Measurements from ENCODE around the gene HDAC4.

Gene HDAC4

DNA sequence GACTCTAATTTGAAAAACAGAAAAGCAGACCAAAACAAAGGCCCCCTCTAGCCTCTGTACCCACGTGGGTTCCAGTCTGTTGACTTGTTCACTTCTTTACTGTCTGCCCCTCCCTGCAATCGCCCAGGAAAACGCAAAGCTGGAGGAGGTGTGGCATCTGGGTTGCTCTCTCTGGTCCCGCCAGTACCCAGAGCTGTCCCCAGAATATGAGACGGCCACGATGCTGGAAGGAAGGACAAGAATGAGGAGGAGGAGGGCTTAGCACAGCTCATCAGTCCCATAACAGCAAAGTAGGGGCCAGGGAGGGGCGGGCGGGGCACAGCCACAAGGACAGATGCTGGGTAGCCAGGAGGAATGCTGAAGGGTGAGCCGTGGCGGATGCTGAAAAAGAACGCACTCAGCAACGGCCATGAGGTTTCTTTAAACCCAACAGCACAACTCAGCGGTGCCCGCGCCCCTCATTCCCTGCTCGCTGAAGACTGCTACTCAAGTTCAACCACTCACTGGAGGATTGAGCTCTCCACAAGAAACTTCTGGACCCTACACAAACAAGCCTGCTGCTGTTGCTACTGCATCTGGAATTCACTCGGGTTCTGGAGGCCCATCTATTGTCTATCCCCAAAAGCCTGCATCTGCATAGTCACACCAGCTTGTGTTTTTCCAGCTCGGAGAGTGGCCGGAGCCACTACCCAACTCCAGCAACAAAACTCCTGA, 187.7 kb downstream of the HDAC4 start:
- DNase-seq: no peak
- H3K4me1 ChIP-seq (ENCODE audit: control insufficient read depth, insufficient read depth, low read length, poor library complexity, severe bottlenecking): peaks cover 10% of the 10 kb centered on the region
- H3K4me3 ChIP-seq (ENCODE audit: insufficient read depth, low read depth, low read length, poor library complexity, severe bottlenecking): no peak overlapping the region
- H3K9me3 ChIP-seq (ENCODE audit: control insufficient read depth, low read length): no peaks in the 10 kb centered on the region
- no peak overlapping the region for H3K27ac ChIP-seq (ENCODE audit: insufficient read depth, low read length, poor library complexity, severe bottlenecking)
- H3K27me3 ChIP-seq (replicated peaks; ENCODE audit: control insufficient read depth, insufficient read depth, low read length, poor library complexity, severe bottlenecking): no peaks in the 10 kb centered on the region
- peaks cover 6% of the 10 kb centered on the region for H3K36me3 ChIP-seq (ENCODE audit: control insufficient read depth, insufficient read depth, low read length)

DNA sequence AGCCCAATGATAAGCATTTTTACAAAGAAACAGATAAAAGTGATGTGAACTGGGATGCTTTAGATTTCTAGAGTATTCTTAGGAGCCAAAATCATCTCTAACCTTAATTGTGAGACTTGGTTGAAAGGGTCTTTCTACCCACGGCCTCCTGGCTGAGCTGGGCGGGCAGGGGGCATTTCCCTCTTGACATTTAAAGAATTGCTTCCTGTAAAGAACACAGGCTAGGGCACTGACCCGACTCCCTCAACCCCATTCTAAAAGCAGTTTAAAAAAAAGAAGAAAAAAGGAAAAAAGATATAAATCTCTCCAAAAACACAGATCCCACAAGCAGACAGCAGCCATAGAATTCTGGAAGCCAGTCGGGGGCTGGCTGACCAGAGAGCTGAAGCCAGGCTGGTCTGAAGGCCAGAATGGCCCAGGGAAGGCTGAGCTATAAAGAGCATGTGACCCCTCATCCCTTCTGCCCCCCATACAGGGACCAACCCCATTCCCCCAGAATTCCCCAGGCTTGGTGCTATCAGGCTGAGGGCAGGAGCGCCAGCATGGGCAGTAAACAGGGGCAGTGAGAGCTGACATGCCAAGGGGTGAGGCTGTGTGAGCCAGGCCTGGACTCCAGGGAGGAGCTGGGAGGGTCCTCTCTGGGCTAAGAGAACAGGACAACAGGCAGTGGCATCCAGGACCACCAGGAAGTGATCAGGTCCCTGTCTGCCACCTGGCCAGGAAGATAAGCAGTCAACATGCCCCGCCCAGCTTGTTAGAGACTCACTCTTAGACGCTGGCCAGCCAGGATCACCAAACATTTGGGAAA, 188.5 kb downstream of the HDAC4 start:
- no peak for DNase-seq
- Histone ChIP-seq H3K27me3 (replicated peaks; ENCODE audit: control insufficient read depth, insufficient read depth, low read length, poor library complexity, severe bottlenecking) (no peaks in the 10 kb centered on the region), H3K36me3 (ENCODE audit: control insufficient read depth, insufficient read depth, low read length) (peaks cover 6% of the 10 kb centered on the region), H3K9me3 (ENCODE audit: control insufficient read depth, low read length) (no peaks in the 10 kb centered on the region), H3K27ac (ENCODE audit: insufficient read depth, low read length, poor library complexity, severe bottlenecking) (no peak overlapping the region), H3K4me1 (ENCODE audit: control insufficient read depth, insufficient read depth, low read length, poor library complexity, severe bottlenecking) (peaks cover 8% of the 10 kb centered on the region), H3K4me3 (ENCODE audit: insufficient read depth, low read depth, low read length, poor library complexity, severe bottlenecking) (no peak overlapping the region)

DNA sequence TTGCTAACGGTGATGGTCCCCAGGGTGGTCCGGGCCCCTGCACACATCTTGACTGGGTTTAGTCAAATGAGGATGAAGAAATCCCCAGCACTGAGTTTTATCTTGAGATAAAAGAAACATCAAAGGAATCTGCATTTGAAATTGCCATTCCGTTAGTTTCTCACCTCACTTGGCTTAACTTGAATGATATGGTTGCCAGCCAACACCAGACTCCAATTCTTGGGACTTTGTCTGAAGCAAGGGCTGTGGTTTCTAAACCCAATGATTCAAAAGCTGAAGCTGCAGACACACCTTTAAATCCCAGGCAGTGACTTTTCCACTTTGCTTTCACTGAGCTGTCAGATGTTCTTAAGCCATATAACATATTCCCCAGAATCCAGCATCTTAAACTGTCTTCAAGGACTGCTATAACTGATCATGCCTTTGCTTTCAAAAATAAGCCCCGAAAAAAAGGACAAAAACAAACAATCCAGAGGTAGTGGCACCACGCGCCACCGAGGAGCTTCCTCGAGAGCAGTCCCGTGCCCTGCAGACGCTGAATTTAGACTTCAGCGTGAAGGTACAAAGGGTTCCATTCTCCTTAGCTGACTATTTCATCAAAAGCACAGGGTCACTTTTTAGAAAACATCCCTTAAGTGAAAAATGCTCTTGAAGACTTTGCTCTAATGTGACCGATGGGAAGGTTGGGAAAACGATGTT, 189.3 kb downstream of the HDAC4 start:
- H3K9me3 ChIP-seq (ENCODE audit: control insufficient read depth, low read length): no peaks in the 10 kb centered on the region
- H3K4me1 ChIP-seq (ENCODE audit: control insufficient read depth, insufficient read depth, low read length, poor library complexity, severe bottlenecking): peaks cover 1% of the 10 kb centered on the region
- H3K27ac ChIP-seq (ENCODE audit: insufficient read depth, low read length, poor library complexity, severe bottlenecking): no peak overlapping the region
- no peak overlapping the region for H3K4me3 ChIP-seq (ENCODE audit: insufficient read depth, low read depth, low read length, poor library complexity, severe bottlenecking)
- no peaks in the 10 kb centered on the region for H3K27me3 ChIP-seq (replicated peaks; ENCODE audit: control insufficient read depth, insufficient read depth, low read length, poor library complexity, severe bottlenecking)
- no peak for DNase-seq
- peaks cover 6% of the 10 kb centered on the region for H3K36me3 ChIP-seq (ENCODE audit: control insufficient read depth, insufficient read depth, low read length)

DNA sequence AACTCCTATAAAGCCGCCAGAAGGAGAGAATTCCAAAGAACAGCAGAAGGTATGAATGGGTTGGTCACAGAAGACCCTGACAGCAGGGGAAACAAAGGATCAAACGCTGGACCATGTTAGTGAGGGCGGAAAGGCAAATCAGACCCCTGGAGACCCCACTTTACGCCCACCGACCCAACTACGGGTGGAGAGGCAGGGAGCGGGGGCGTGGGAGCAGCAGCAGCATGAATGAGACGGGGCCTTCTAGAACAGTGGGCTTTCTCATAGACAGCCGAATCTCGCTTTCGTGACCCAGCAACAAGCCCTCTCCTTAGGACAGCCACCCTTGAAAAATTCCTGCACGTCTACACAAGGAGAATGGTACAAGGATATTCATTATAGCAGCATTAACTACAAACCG, 191.0 kb downstream of the HDAC4 start:
- DNase-seq: no peak
- Histone ChIP-seq H3K4me1 (ENCODE audit: control insufficient read depth, insufficient read depth, low read length, poor library complexity, severe bottlenecking) (no peaks in the 10 kb centered on the region), H3K27me3 (replicated peaks; ENCODE audit: control insufficient read depth, insufficient read depth, low read length, poor library complexity, severe bottlenecking) (no peaks in the 10 kb centered on the region), H3K4me3 (ENCODE audit: insufficient read depth, low read depth, low read length, poor library complexity, severe bottlenecking) (no peak overlapping the region), H3K27ac (ENCODE audit: insufficient read depth, low read length, poor library complexity, severe bottlenecking) (no peak overlapping the region), H3K36me3 (ENCODE audit: control insufficient read depth, insufficient read depth, low read length) (peaks cover 6% of the 10 kb centered on the region), H3K9me3 (ENCODE audit: control insufficient read depth, low read length) (no peaks in the 10 kb centered on the region)

DNA sequence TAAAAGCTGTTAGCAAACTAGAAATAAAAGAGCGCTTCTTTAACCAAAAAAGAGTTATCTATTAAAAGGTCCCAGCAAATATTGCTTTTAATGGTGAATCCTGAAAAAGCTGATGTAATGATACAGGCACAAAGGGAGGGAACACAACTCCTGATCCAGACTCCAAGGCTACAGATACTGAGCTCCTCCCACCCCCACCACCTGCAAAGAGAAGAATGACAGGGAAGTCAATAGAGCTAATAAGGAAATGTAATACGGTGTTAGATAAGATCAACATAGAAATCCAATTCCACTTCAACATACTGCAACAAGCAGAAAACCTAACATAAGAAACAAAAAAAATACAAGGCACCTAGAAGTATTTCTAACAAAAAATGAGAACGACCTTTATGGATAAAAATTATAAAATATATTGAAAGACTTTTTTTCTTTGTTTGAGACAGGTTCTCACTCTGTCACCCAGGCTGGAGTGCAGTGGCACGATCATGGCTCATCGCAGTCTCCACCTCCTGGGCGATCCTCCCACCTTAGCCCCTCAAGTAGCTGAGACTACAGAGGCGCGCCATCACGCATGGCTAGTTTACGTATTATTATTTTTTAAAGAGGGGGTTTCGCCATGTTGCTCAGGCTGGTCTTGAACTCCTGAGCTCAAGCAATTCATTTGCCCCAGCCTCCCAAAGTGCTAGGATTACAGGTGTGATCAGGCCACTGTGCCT, 192.2 kb downstream of the HDAC4 start:
- H3K27ac ChIP-seq (ENCODE audit: insufficient read depth, low read length, poor library complexity, severe bottlenecking): no peak overlapping the region
- DNase-seq: no peak
- no peaks in the 10 kb centered on the region for H3K9me3 ChIP-seq (ENCODE audit: control insufficient read depth, low read length)
- no peaks in the 10 kb centered on the region for H3K4me1 ChIP-seq (ENCODE audit: control insufficient read depth, insufficient read depth, low read length, poor library complexity, severe bottlenecking)
- H3K27me3 ChIP-seq (replicated peaks; ENCODE audit: control insufficient read depth, insufficient read depth, low read length, poor library complexity, severe bottlenecking): no peaks in the 10 kb centered on the region
- H3K36me3 ChIP-seq (ENCODE audit: control insufficient read depth, insufficient read depth, low read length): no peaks in the 10 kb centered on the region
- no peak overlapping the region for H3K4me3 ChIP-seq (ENCODE audit: insufficient read depth, low read depth, low read length, poor library complexity, severe bottlenecking)

DNA sequence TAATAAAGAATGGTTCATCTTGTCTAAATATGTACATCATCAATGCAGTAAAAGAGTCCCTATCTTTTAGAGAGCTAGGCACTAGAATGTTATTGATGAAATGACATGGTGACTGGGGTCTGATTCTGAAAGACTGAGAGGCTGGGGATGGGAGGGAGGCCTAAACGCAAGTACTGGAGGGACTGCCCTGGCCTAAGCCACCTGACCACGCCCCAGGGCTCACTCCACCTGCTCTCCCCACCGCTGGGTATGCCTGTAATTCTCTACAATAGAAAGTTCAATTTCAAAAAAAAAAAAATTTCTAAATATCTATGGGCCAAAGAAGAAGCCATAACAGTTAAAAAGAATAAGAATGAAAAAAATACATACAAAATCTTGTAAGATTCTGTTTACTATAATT, 194.0 kb downstream of the HDAC4 start:
- no peak for DNase-seq
- Histone ChIP-seq H3K9me3 (ENCODE audit: control insufficient read depth, low read length) (no peaks in the 10 kb centered on the region), H3K4me1 (ENCODE audit: control insufficient read depth, insufficient read depth, low read length, poor library complexity, severe bottlenecking) (no peaks in the 10 kb centered on the region), H3K36me3 (ENCODE audit: control insufficient read depth, insufficient read depth, low read length) (no peaks in the 10 kb centered on the region), H3K27ac (ENCODE audit: insufficient read depth, low read length, poor library complexity, severe bottlenecking) (no peak overlapping the region), H3K4me3 (ENCODE audit: insufficient read depth, low read depth, low read length, poor library complexity, severe bottlenecking) (no peak overlapping the region), H3K27me3 (replicated peaks; ENCODE audit: control insufficient read depth, insufficient read depth, low read length, poor library complexity, severe bottlenecking) (no peaks in the 10 kb centered on the region)

DNA sequence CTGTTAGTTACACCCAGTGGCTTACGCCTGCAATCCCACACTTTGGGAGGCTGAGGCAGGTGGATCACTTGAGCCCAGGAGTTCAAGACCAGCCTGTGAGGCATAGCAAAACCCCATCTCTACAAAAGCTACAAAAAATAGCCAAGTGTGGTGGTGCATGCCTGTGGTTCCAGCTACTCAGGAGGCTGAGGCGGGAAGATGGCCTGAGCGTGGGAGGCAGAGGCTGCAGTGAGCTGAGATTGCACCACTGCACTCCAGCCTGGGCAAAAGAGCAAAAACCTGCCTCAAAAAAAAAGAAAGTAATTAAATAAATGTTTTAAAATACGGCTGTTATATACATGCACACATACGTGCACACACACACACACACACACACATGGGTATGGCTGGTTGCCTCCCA, 194.8 kb downstream of the HDAC4 start:
- Histone ChIP-seq H3K4me3 (ENCODE audit: insufficient read depth, low read depth, low read length, poor library complexity, severe bottlenecking) (no peak overlapping the region), H3K9me3 (ENCODE audit: control insufficient read depth, low read length) (no peaks in the 10 kb centered on the region), H3K27me3 (replicated peaks; ENCODE audit: control insufficient read depth, insufficient read depth, low read length, poor library complexity, severe bottlenecking) (no peaks in the 10 kb centered on the region), H3K36me3 (ENCODE audit: control insufficient read depth, insufficient read depth, low read length) (no peaks in the 10 kb centered on the region), H3K4me1 (ENCODE audit: control insufficient read depth, insufficient read depth, low read length, poor library complexity, severe bottlenecking) (no peaks in the 10 kb centered on the region), H3K27ac (ENCODE audit: insufficient read depth, low read length, poor library complexity, severe bottlenecking) (no peak overlapping the region)
- DNase-seq: no peak

DNA sequence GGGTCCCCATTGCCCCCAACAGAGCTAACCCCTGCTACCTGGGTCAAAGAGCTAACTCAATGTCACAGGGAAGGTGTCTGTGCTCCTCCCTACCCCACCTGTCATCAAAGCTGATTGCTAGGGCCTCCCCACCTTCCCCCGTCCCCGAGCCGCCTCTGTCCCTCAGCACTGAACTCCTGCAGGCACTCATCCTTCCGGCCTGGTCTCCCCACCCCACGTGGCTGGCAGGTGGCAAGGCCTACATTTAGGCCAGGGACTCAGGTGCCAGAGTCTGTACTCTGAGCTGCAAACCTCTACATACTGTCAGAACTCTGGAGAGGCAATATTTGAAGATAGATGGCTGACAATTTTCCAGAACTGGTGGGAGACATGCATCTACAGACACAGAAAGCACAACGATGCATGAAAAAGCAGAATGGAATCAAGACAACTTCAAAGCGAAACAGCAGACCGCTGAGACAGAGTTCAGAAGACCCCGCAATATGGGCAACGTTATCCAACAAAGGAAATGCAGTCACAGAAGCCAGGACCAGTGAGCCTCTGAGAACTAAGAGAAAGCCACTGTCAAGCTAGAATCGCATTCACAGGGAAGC, 195.8 kb downstream of the HDAC4 start:
- Histone ChIP-seq H3K4me3 (ENCODE audit: insufficient read depth, low read depth, low read length, poor library complexity, severe bottlenecking) (no peak overlapping the region), H3K27ac (ENCODE audit: insufficient read depth, low read length, poor library complexity, severe bottlenecking) (no peak overlapping the region), H3K4me1 (ENCODE audit: control insufficient read depth, insufficient read depth, low read length, poor library complexity, severe bottlenecking) (no peaks in the 10 kb centered on the region), H3K27me3 (replicated peaks; ENCODE audit: control insufficient read depth, insufficient read depth, low read length, poor library complexity, severe bottlenecking) (no peaks in the 10 kb centered on the region), H3K9me3 (ENCODE audit: control insufficient read depth, low read length) (no peaks in the 10 kb centered on the region), H3K36me3 (ENCODE audit: control insufficient read depth, insufficient read depth, low read length) (no peaks in the 10 kb centered on the region)
- no peak for DNase-seq

DNA sequence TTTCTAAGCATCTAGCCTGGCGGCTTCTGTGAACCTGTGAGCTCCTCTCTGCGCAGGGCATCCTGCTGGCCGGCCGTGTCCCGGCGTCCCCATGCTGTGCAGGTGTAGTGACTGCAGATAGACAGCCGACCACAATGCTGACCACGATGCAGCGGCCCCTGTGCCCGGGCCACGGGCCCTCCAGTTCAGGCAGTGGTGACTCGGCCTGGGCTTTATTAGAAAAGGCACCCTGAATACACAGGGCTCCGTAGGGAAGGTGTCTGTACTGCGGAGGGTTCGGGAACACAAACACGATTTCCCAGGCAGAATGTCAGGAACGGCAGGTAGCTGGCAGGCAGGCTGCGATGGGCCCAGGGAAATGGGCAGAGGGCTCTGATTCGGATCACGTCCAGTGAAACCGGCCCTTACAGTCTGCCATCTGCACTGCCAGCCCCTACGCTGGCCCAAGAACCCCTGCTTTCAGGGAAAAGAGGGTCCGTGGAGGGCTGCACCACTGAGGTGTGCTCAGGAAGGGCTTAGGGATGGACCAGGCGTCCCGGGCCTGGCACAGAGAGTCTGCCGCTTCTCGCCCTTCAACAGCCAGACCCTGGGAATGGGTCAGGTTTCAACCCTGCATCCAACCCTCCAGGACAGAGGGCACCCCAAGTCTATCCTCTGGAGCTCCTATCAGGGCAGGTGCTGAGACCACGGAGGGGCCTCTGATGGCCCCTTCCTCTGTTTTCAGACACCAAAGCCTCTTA, 196.5 kb downstream of the HDAC4 start:
- no peaks in the 10 kb centered on the region for H3K9me3 ChIP-seq (ENCODE audit: control insufficient read depth, low read length)
- no peaks in the 10 kb centered on the region for H3K36me3 ChIP-seq (ENCODE audit: control insufficient read depth, insufficient read depth, low read length)
- H3K4me1 ChIP-seq (ENCODE audit: control insufficient read depth, insufficient read depth, low read length, poor library complexity, severe bottlenecking): no peaks in the 10 kb centered on the region
- H3K4me3 ChIP-seq (ENCODE audit: insufficient read depth, low read depth, low read length, poor library complexity, severe bottlenecking): no peak overlapping the region
- no peaks in the 10 kb centered on the region for H3K27me3 ChIP-seq (replicated peaks; ENCODE audit: control insufficient read depth, insufficient read depth, low read length, poor library complexity, severe bottlenecking)
- no peak for DNase-seq
- no peak overlapping the region for H3K27ac ChIP-seq (ENCODE audit: insufficient read depth, low read length, poor library complexity, severe bottlenecking)
